ENCODE data around the gene FAM169A. TPM values are rescaled to one million over a fixed set of nuclear protein-coding genes. Genes with fewer than 3 reads are reported as not detected.

FAM169A gene
- total and polyA plus RNA-seq, 2 of the 4 experiments (the other 2 are of a cell fraction) = under 0.01 TPM; not detected in 1

GRCh38 chr5:74766849-74767578 lies 99.2 kb downstream of the FAM169A start, which contains the start of the genes GFM2 and NSA2:
GFM2 (minus strand) TSS chr5:74767117; CDS start chr5:74763742, 3,375 bp downstream.
NSA2 (plus strand) TSS chr5:74767249; CDS start chr5:74767361, 112 bp downstream.
- H3K23ac ChIP-seq (ENCODE audit: low read depth, low read length) = peak within 1 kb of the TSS; percentile 84; the same call in 1 of the 2 replicates
- peak within 1 kb of the TSS; percentile 79 for H3K4ac ChIP-seq (ENCODE audit: low read depth, low read length)
- dilution Hi-C loops (cut with HindIII; ENCODE audit: low sequenced_read_pairs, unreplicated experiment) (no loop called here), in situ Hi-C loops (cut with MboI; ENCODE audit: low sequenced_read_pairs) (loop anchor here (25.0 kb wide), 1 partner anchor 595 kb away; no protein-coding TSS in a partner anchor), intact Hi-C loops (cut with micrococcal nuclease) (loop anchor here (1.0 to 2.0 kb wide), 3 partner anchors 152 to 498 kb away; no protein-coding TSS in a partner anchor)
- H3K9ac ChIP-seq (ENCODE audit: low read depth, low read length) = peak within 1 kb of the TSS; percentile 81
- ChIA-PET CTCF (interaction anchor here (1.7 kb wide), 1 partner anchor 17 kb away, joined by 5 read pairs; no protein-coding TSS in a partner anchor), POLR2A (ENCODE audit: unreplicated experiment) (interaction anchor here (0.6 kb wide), 1 partner anchor 188 kb away, joined by 3 read pairs; no protein-coding TSS in a partner anchor)
- peak within 1 kb of the TSS; percentile 23 for H2AK5ac ChIP-seq (ENCODE audit: low read depth, low read length)
- no peaks in the 10 kb centered on the region for H3K9me1 ChIP-seq (ENCODE audit: insufficient read depth, low read length)
- H3K36me3 ChIP-seq (ENCODE audit: control insufficient read depth, insufficient read depth, low read length) = peaks cover 4% of the 10 kb centered on the region; the same call in 1 of the 2 replicates
- peak within 1 kb of the TSS; percentile 99 for H2AFZ ChIP-seq (replicated peaks; ENCODE audit: low read length, poor library complexity)
- peak within 1 kb of the TSS; percentile 100 for H3K4me2 ChIP-seq (ENCODE audit: low read depth, low read length)
- H3K18ac ChIP-seq (ENCODE audit: low read depth, low read length) = no peak within 1 kb of the TSS
- H3K79me1 ChIP-seq (ENCODE audit: low read depth in 1 of 2, low read length in 2 of 2) = peaks cover 17 to 35% of the 10 kb centered on the region in 2 experiments; a peak in 3 of 4 replicates
- 0% methylated on average over 5 of the region's 54 CpGs; no CpG with 5 or more reads in 1 of the 2 experiments for WGBS, 2 experiments (ENCODE audit: extremely low coverage in 2 of 2, insufficient read length in 1 of 2)
- no peaks in the 10 kb centered on the region for H3K9me3 ChIP-seq (ENCODE audit: control insufficient read depth, insufficient read depth, low read length)
- peak within 1 kb of the TSS; percentile 63 to 93 for H4K8ac ChIP-seq (ENCODE audit: low read depth in 2 of 2, low read length in 2 of 2)
- H4K5ac ChIP-seq (ENCODE audit: low read depth, low read length) = peak within 1 kb of the TSS; percentile 74
- peak within 1 kb of the TSS; percentile 65 for H3K14ac ChIP-seq (replicated peaks; ENCODE audit: low read depth, low read length)
- BruUV-seq (replicated peaks) = no TSS peak
- H3K4me1 ChIP-seq (ENCODE audit: control insufficient read depth, insufficient read depth, low read length) = peaks cover 7% of the 10 kb centered on the region
- H2BK20ac ChIP-seq (ENCODE audit: low read depth, low read length) = no peak within 1 kb of the TSS; the same call in 1 of the 2 replicates
- H2AK9ac ChIP-seq (replicated peaks; ENCODE audit: low read depth, low read length, poor library complexity) = peak within 1 kb of the TSS; percentile 93
- peak within 1 kb of the TSS; percentile 71 for H4K91ac ChIP-seq (ENCODE audit: insufficient read depth, low read depth, low read length)
- H3K27ac ChIP-seq (ENCODE audit: insufficient read depth, low read length) = peak within 1 kb of the TSS; percentile 88
- peak within 1 kb of the TSS; percentile 30; the same call in 1 of the 2 replicates for H2BK120ac ChIP-seq (ENCODE audit: low read depth, low read length)
- no peak within 1 kb of the TSS for H2BK15ac ChIP-seq (ENCODE audit: low read depth, low read length)
- no peak for TF ChIP-seq CEBPB (IDR thresholded peaks at IDR 0.05; ENCODE audit: low read depth, low read length)
- TF ChIP-seq POLR2A (IDR thresholded peaks at IDR 0.05; ENCODE audit: low read depth, low read length) = peak; percentile 61
- TF ChIP-seq MAFK (IDR thresholded peaks at IDR 0.05; ENCODE audit: low read depth, low read length) = no peak
- peak; percentile 69 for TF ChIP-seq MXI1 (IDR thresholded peaks at IDR 0.05; ENCODE audit: borderline replicate concordance, low read depth, low read length)
- TF ChIP-seq RAD21 (IDR thresholded peaks at IDR 0.05; ENCODE audit: low read length) = no peak
- peak; percentile 83; the same call in 1 of the 2 replicates for TF ChIP-seq MAZ (IDR thresholded peaks at IDR 0.05; ENCODE audit: borderline replicate concordance, low read depth, low read length)
- 0 out of 2 replicates have a peak, but pooled peaks have one; percentile 57 for TF ChIP-seq ELK1 (IDR thresholded peaks at IDR 0.05; ENCODE audit: borderline replicate concordance, low read depth, low read length)
- TF ChIP-seq USF2 (IDR thresholded peaks at IDR 0.05; ENCODE audit: low read depth, low read length) = no peak
- peak; percentile 94 for DNase-seq
- no peaks in the 10 kb centered on the region for H4K20me1 ChIP-seq (ENCODE audit: insufficient read depth, low read length)
- peak within 1 kb of the TSS; percentile 83 for H2BK5ac ChIP-seq (ENCODE audit: low read depth, low read length, poor library complexity, severe bottlenecking)
- no peaks in the 10 kb centered on the region for H3K27me3 ChIP-seq (ENCODE audit: control insufficient read depth, insufficient read depth, low read length)
- ATAC-seq (ENCODE audit: low read depth) = peak; percentile 94
- peak within 1 kb of the TSS; percentile 82 for H3K4me3 ChIP-seq (ENCODE audit: insufficient read depth, low read depth, low read length)
- peak within 1 kb of the TSS; percentile 82 for H3K56ac ChIP-seq (ENCODE audit: extremely low read depth, insufficient read depth, low read length)
